IPS DF 4.7 (cell line): ENCODE results near the gene JAZF1.

Experiments used
- DNase-seq: peaks from one replicate; pipeline ENCODE4 v3.0.0-alpha.2; 2013; ENCODE audit warnings: low spot score; ENCODE audit errors: extremely low read depth

JAZF1 gene

DNA sequence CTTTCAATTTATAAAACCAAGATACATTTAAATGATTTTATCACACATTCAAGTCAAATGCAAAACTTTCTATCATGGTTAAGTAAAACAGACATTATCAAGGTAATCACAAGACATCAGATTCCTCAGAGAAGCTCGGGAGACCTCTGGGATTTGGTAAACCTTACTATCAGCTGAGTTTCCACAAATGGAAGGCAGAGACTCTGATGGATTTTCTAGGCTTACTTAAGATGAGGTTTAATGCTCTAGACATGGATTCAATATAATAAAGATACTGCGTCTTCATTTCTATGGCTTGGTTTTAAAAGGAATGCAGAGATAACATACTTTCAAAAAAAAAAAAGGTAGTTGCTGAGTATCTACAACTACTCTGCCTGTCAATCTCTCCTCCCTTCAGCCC, 171.7 kb downstream of the JAZF1 start:
- no peak for DNase-seq

GRCh38 chr7:28008171-28008570, 172.4 kb downstream of the JAZF1 start:
- DNase-seq, result no peak

DNA sequence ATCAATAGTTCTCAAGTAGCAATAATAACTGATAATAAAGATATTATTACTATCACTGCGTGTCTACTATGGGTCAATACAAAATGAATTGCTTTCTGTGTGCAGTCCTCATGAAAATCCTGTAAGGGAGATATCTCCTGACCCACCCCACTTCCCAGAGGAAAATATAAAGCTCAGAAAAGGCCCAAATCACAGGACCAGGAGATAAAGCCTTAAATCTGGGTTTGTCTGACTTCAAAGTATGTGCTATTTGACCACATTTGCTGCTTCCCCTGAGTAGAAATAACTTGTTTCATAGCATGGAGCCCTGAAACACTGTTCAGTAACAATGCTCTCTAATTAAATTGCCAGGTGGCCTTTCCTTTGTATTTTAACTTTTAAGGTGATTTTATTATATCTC, 174.1 kb downstream of the JAZF1 start:
- no peak for DNase-seq

DNA sequence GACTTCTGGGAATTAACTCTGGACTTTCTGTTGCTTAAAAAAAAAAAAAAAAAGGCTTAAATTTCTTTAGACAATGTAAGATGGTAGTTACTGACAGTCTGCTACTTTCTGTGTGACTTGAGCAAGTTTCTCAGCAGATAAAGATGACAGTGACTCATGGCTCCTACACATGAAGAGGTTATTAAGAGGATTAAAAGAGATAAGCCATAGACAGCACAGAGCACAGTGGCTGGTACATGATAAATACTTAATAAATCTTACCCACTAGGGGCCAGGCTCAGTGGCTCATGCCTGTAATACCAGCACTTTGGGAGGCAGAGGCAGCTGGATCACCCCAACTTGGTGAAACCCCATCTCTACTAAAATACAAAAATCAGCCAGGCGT, 174.8 kb downstream of the JAZF1 start:
- no peak for DNase-seq

GRCh38 chr7:28005075-28005846, 175.3 kb downstream of the JAZF1 start:
- no peak for DNase-seq

DNA sequence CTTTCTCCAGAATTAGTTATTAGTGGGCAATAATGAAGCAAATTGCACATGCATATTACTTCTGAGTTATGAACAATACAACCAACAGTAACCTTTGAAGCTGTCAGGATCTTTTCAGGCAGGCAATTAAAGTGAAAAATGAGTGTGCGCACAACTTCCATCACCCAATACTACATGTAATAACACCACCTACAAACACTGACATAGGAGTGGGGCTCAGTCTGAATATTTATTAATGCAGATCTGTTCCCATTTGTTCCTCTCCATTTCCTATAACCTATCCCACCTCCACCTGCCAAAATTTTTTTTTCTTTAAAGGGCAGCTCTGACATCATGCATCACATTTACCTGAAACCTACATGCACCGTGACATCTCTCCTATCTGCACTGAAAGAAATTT, 177.2 kb downstream of the JAZF1 start:
- DNase-seq, result no peak

DNA sequence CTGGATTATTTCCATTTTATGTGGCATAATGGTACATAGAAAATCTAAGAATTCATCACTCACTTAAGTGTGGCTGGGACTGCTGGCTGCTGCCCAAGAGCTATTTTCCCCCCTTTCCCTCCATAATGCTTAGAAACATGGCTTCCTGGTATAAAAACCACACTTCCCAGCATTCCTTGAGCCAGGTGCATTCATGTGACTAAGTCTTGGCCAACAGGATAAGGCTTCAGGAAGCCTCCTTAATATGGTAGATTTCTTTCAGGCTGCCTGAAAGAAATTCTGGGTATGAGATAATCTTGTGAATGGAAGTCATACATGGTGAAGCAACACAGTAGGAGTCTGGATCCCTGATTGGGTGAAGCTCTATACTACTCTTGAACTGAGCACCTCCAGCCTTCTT, 178.0 kb downstream of the JAZF1 start:
- no peak for DNase-seq

DNA sequence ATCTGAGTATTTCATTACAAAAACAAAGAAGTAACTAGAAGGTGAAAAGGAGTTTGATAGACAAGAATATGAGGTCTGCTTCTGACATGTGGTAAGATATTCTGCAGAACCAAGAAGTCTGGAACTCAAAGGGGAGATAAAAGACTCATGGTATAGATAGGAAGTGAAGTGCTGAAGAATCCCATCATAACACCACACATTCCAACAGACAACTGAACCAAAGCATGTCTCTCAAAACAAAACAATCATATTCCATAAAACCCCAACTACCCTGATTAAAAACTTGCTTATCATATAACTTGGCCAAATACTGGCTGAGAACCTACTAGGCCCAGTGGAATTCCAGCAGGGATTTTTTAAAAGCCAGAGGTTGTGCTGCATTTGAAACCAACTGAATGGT, 178.7 kb downstream of the JAZF1 start:
- DNase-seq, result no peak

DNA sequence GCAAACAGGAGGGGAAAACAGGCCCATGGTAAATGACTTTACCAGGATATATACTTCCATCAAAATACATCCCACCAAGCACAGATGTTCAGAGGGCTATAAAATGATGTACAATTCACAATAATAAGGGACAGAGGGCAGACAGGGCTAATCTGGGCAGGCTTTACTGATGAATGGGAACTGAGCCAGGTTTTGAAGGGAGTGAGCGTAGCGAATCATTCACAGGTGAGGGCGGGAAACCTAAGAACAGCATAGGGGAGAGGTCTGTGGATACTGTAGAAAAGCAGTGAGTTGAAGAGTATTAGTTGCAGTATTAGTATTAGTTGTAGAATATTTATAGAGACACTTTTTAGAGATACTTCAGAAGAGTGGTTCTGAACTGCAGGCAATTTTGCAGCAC, 180.8 kb downstream of the JAZF1 start:
- no peak for DNase-seq

DNA sequence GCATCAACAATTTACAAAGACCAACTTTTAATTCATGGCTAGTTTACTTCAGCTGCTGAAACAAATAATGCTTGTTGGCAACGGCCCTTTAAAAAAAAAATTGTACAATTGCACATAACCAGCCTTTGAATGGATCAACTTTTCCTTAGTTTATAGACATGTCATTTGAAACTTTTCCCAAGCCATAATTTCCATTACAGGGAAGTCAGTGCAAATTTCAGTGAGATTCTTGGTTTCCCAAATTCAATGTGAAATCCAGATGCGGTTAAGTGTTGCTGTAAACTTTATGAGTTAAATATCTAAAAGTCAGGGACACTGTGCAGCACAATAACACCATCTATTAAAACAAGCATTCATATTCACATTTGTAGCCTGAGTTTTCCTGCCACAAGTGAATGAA, 182.2 kb downstream of the JAZF1 start:
- no peak for DNase-seq

- DNase-seq, result no peak
Observed at GRCh38 chr7:27997188-27997707, 183.3 kb downstream of the JAZF1 start.

DNA sequence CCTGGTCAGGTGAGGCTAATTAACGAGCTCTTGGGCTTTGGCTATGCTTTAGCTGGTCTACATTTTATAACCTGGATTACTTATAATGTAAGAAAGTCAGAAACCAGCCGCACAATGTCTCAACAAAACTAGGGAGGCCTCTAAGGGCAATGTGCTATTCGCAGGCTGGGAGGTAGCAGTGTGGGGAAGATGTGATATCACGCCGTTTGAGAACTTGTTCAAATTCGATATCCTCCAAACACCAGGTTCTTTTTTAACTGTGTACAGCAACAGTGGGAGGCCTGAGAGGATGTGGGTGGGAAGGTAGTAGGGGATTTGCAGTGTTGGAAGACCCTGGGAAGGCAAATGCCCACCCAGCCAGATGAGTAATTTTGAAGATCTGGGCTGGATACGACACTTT, 184.5 kb downstream of the JAZF1 start:
- no peak for DNase-seq

- no peak for DNase-seq
Observed at GRCh38 chr7:27995228-27995627, 185.4 kb downstream of the JAZF1 start.

DNA sequence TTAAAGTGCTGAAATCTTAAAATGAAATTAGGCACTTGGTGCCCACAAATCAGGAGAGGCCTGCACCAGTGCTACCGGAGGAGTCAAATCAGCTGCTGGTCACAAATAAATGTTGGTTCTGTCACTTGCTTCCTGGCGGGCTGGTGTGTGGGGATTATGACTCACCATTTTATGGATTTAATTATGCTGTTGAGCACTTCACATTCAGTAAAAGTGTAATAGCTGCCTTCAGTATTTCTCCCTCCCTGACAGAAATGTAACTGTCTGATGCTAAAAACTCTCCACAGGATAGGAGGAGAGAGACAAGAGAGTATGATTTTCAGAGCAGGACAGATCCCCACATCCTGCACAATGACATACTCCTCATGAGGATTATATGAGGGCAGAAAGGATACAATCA, 186.0 kb downstream of the JAZF1 start:
- DNase-seq, result no peak

GRCh38 chr7:27992755-27993493, 187.7 kb downstream of the JAZF1 start:
- no peak for DNase-seq

DNA sequence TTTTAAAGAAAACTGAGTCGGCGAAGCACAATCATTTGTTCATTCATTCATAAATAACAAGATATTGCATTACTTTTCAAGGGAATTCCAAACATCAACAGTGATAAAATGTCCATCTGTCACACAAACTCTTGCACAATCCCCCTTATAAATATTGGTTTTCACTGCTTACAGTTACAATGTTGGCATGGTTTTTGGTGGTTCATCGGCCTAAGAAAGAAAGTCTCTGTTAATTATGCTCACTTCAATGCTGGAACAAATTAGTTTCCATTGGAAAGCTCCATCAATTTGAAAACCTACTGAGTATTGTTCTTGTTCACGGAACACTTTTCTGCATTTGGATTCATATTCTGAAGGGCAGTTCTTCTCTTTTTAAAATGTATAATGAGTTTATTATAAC, 188.5 kb downstream of the JAZF1 start:
- DNase-seq, result no peak

- DNase-seq, result no peak
Observed at GRCh38 chr7:27991006-27991528, 189.5 kb downstream of the JAZF1 start.

DNA sequence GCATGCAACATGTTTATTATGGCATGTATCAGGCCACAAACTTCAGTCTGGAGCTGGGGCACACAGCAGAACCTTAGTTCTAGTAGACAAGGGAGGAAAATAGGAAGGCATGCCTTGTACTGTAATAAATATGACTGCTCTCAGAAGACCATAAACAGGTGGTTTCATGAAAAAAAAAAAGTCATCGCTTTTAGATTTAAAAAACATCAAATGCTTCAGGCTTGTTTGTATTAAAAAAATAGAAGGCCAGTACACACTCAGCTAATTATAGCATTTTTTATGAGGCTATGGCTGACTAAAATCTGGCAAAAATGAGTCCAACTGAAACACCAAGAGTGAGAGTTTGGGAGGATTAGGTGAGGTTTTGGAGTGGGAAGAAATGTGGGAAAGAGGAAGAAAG, 204.1 kb downstream of the JAZF1 start:
- DNase-seq, result no peak

DNA sequence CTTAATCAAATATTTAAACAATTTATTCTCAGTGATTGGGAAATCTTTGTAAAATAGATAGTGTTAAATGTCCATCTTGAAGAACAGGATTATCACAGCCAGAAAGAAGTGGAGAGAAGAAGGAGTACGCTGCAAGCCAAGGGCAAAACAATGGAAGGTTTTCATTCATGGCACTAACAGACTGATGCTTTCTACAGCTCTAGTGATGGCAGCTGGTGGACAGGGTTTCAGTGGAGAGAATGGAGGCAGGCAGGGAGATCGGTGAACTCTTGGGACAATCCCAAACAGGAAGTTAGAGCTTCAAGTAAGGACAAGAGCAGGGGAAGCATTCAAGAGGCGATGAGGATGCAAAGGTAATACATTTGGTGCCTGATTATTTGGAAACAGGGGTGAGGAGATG, 207.0 kb downstream of the JAZF1 start:
- no peak for DNase-seq

DNA sequence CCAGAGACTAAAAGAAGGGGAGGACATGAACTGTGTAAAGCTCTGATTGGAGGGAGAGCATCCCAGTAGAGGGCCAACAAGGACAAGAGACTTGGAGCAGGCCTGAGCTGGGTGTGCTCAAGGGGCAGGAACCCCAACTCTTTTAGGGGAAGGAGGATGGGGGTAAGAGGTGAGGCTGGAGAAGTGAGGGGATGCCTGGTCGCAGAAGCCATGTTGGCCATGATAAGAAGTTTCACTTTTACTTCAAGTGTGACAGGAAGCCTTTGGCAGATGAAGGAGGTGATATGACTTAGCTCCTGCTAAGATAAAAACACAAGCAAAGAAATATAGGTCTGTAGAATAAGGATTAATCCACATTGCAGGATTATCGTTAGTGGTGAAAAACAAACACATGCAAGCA, 208.3 kb downstream of the JAZF1 start:
- no peak for DNase-seq

GRCh38 chr7:27971171-27971812, 209.3 kb downstream of the JAZF1 start:
- no peak for DNase-seq

GRCh38 chr7:27970350-27970749, 210.2 kb downstream of the JAZF1 start:
- no peak for DNase-seq
